DOHH2 (cell line): ENCODE measurements around the gene ELAVL3.

Source experiments
- H3F3A ChIP-seq: fragments of 200-600 bp; sonication (generic), shearing (Covaris generic); 2 replicates; pipeline ENCODE4 v1.6.0; 2016; ENCODE audit warnings: antibody characterized with exemption, mild to moderate bottlenecking; ENCODE audit not compliant: control insufficient read depth, insufficient read depth
- H3K27ac ChIP-seq: fragments of 200-600 bp; sonication (generic); 2 replicates; pipeline ENCODE4 v1.5.1; 2014; ENCODE audit warnings: low read depth, mild to moderate bottlenecking, low read length, moderate library complexity
- H3K27me3 ChIP-seq: fragments of 200-600 bp; sonication (generic); 2 replicates; pipeline ENCODE4 v1.6.1; 2014; ENCODE audit warnings: mild to moderate bottlenecking, low read length, mixed read lengths; ENCODE audit not compliant: control insufficient read depth
- H3K36me3 ChIP-seq: fragments of 200-600 bp; sonication (generic); 2 replicates; pipeline ENCODE4 v1.6.1; 2014; ENCODE audit warnings: mild to moderate bottlenecking, low read length, moderate library complexity, mixed read lengths; ENCODE audit not compliant: control insufficient read depth
- H3K4me1 ChIP-seq: fragments of 200-600 bp; sonication (generic); 2 replicates; pipeline ENCODE4 v1.6.1; 2014; ENCODE audit warnings: mild to moderate bottlenecking, low read length, mixed read lengths; ENCODE audit not compliant: control insufficient read depth
- H3K4me2 ChIP-seq: fragments of 200-600 bp; sonication (generic); 2 replicates; pipeline ENCODE4 v1.6.0; 2014; ENCODE audit warnings: mild to moderate bottlenecking, low read length, moderate library complexity
- H3K4me3 ChIP-seq: fragments of 200-600 bp; sonication (generic); 2 replicates; pipeline ENCODE4 v1.5.1; 2014; ENCODE audit warnings: mild to moderate bottlenecking, low read length, mixed read lengths
- H3K79me2 ChIP-seq: fragments of 200-600 bp; sonication (generic); 2 replicates; pipeline ENCODE4 v1.6.1; 2014; ENCODE audit warnings: mild to moderate bottlenecking, low read length, mixed read lengths; ENCODE audit not compliant: control insufficient read depth
- H3K9me2 ChIP-seq: fragments of 200-600 bp; sonication (generic); replicated peaks from 2 replicates; pipeline ENCODE4 v1.6.1; 2014; ENCODE audit warnings: mild to moderate bottlenecking, low read length, mixed read lengths; ENCODE audit not compliant: control insufficient read depth
- H3K9me3 ChIP-seq: fragments of 200-600 bp; sonication (generic); 2 replicates; pipeline ENCODE4 v1.6.1; 2014; ENCODE audit warnings: antibody characterized with exemption, low read length, mixed read lengths; ENCODE audit not compliant: control insufficient read depth, insufficient read depth
- H4K20me1 ChIP-seq: fragments of 200-600 bp; sonication (generic); 2 replicates; pipeline ENCODE4 v1.6.0; 2014; ENCODE audit warnings: low read depth, mild to moderate bottlenecking, antibody characterized with exemption, low read length, moderate library complexity; ENCODE audit not compliant: control insufficient read depth, insufficient read depth
- CTCF ChIP-seq: fragments of 200-600 bp; sonication (generic); IDR thresholded peaks from one replicate; pipeline ENCODE4 v1.5.1; 2014; ENCODE audit warnings: antibody characterized with exemption, mild to moderate bottlenecking, low read depth, low read length; ENCODE audit not compliant: poor library complexity, severe bottlenecking
- EZH2phosphoT487 ChIP-seq: fragments of 200-600 bp; sonication (generic); IDR thresholded peaks from 2 replicates; pipeline ENCODE4 v1.6.1; 2017; ENCODE audit warnings: borderline replicate concordance, mild to moderate bottlenecking, antibody characterized with exemption, low read length, moderate library complexity, mixed read lengths

The ELAVL3 gene

GRCh38 chr19:11479898-11480714 lies 740 bp downstream of the ELAVL3 start:
- no peaks in the 10 kb centered on the region for H4K20me1 ChIP-seq
- no peak overlapping the region for H3K4me3 ChIP-seq
- H3K9me2 ChIP-seq, result no peaks in the 10 kb centered on the region
- TF ChIP-seq EZH2phosphoT487 (no peak), CTCF (no peak)
- no peaks in the 10 kb centered on the region for H3K36me3 ChIP-seq
- H3F3A ChIP-seq, result no peaks in the 10 kb centered on the region
- H3K27ac ChIP-seq, result no peak overlapping the region
- no peaks in the 10 kb centered on the region for H3K9me3 ChIP-seq
- peaks cover 3% of the 10 kb centered on the region for H3K27me3 ChIP-seq
- no peaks in the 10 kb centered on the region for H3K79me2 ChIP-seq
- H3K4me1 ChIP-seq, result peaks cover 19% of the 10 kb centered on the region
- H3K4me2 ChIP-seq, result no peak overlapping the region

DNA sequence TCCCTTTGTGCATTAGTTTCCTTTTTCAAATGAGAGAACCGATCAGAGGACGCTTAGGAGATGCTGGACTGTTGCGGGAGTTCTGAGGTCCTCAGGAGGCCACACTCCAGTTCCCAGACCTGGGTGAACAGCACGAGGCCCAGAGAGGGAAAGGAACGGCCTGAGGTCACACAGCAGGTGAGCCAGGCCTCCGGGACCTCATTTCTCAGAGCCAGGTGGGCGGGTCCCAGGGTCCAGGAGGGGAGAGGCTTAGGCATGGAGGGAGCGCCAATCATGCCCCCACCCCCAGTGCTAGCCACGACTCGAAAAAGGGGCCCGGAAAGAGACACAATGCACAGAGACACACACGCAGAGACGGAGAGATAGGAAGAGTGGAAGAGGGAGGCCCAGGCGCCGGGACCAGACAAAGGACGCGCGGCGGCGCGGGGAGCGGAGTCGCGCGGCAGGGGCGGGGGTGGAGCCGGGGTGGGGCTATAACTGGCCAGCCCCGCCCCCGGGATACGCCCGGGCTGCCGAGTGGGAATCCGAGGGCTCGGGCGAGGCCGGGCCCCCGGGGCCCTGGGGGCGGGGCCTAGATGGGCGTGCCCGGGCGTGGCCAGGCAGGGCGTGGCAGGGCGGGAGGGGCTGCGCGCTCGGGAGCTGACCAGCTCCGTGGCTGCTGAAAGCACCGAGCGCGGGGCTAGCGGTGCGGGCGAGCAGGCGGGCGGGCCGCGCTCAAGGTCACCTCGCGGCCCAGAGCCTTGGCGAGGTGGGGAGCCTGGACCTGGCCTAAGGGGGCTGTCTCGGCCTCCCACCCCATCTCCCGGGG lies 1.6 kb downstream of the ELAVL3 start:
- H3F3A ChIP-seq, result no peaks in the 10 kb centered on the region
- no peak overlapping the region for H3K27ac ChIP-seq
- peaks cover 3% of the 10 kb centered on the region for H3K27me3 ChIP-seq
- H4K20me1 ChIP-seq, result no peaks in the 10 kb centered on the region
- H3K9me2 ChIP-seq, result no peaks in the 10 kb centered on the region
- no peak overlapping the region for H3K4me2 ChIP-seq
- H3K36me3 ChIP-seq, result no peaks in the 10 kb centered on the region
- no peaks in the 10 kb centered on the region for H3K79me2 ChIP-seq
- H3K9me3 ChIP-seq, result no peaks in the 10 kb centered on the region
- no peak overlapping the region for H3K4me3 ChIP-seq
- TF ChIP-seq CTCF (no peak), EZH2phosphoT487 (no peak)
- peaks cover 19% of the 10 kb centered on the region for H3K4me1 ChIP-seq

DNA sequence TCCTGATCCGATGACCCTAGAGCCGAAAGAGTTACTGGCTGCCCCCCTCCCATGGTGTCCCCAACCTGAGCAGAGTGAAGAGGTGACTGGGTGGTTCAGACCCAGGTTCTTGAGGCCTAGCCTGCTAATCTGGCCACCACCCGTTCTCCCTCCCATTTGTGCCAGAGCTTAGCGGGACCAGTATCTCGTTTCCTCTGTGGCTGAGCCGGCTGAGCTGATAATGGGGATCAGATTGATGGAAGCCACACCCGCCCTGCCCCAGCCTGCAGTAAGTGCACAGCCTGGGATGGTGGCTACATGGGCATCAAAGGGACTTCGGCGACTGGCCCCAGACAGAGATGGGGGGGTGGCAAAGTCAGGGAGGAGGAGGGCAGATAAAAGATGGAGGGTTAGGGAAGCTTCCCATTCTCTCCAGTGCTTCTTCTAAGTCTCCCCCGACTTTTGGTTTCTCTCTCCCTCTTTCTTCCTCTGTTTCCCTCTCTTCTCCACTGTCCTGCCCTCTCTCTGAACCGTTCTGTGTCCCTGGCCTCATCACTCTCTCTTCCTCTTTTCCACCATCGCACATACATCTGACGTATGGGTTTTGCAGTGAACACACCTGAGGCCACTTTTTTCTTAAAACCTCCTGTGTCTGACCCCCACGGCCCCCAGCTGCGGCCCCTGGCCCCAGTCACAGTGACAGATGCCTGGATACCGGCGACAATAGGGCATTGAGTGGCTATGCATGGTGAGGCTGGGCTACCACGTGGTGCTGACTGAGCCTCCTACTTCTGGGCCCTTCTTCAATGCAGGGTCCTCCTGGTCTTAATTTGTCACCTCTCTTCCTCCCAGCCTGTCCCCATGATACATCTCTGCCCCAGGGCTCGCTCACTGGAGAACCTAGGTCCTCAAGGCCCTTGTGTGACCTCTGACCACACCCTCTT lies 2.4 kb downstream of the ELAVL3 start:
- H3K79me2 ChIP-seq, result no peaks in the 10 kb centered on the region
- H3K9me3 ChIP-seq, result no peaks in the 10 kb centered on the region
- H3K9me2 ChIP-seq, result no peaks in the 10 kb centered on the region
- peaks cover 6% of the 10 kb centered on the region for H3K27me3 ChIP-seq
- TF ChIP-seq CTCF (no peak), EZH2phosphoT487 (no peak)
- H3K4me2 ChIP-seq, result no peak overlapping the region
- no peak overlapping the region for H3K4me3 ChIP-seq
- no peaks in the 10 kb centered on the region for H4K20me1 ChIP-seq
- peaks cover 4% of the 10 kb centered on the region; the same call in 1 of the 2 replicates for H3F3A ChIP-seq
- peaks cover 19% of the 10 kb centered on the region for H3K4me1 ChIP-seq
- no peak overlapping the region for H3K27ac ChIP-seq
- H3K36me3 ChIP-seq, result no peaks in the 10 kb centered on the region
